DOHH2 (cell line): ENCODE results near the gene DCST1.
A peak's percentile ranks its signal among the peaks of the same experiment; 100 is the strongest.

Experiments
- H3F3A ChIP-seq: fragments of 200-600 bp; sonication (generic), shearing (Covaris generic); 2 replicates; pipeline ENCODE4 v1.6.0; 2016; ENCODE audit warnings: antibody characterized with exemption, mild to moderate bottlenecking; ENCODE audit not compliant: control insufficient read depth, insufficient read depth
- H3K27ac ChIP-seq: fragments of 200-600 bp; sonication (generic); 2 replicates; pipeline ENCODE4 v1.5.1; 2014; ENCODE audit warnings: low read depth, mild to moderate bottlenecking, low read length, moderate library complexity
- H3K27me3 ChIP-seq: fragments of 200-600 bp; sonication (generic); 2 replicates; pipeline ENCODE4 v1.6.1; 2014; ENCODE audit warnings: mild to moderate bottlenecking, low read length, mixed read lengths; ENCODE audit not compliant: control insufficient read depth
- H3K36me3 ChIP-seq: fragments of 200-600 bp; sonication (generic); 2 replicates; pipeline ENCODE4 v1.6.1; 2014; ENCODE audit warnings: mild to moderate bottlenecking, low read length, moderate library complexity, mixed read lengths; ENCODE audit not compliant: control insufficient read depth
- H3K4me1 ChIP-seq: fragments of 200-600 bp; sonication (generic); 2 replicates; pipeline ENCODE4 v1.6.1; 2014; ENCODE audit warnings: mild to moderate bottlenecking, low read length, mixed read lengths; ENCODE audit not compliant: control insufficient read depth
- H3K4me2 ChIP-seq: fragments of 200-600 bp; sonication (generic); 2 replicates; pipeline ENCODE4 v1.6.0; 2014; ENCODE audit warnings: mild to moderate bottlenecking, low read length, moderate library complexity
- H3K4me3 ChIP-seq: fragments of 200-600 bp; sonication (generic); 2 replicates; pipeline ENCODE4 v1.5.1; 2014; ENCODE audit warnings: mild to moderate bottlenecking, low read length, mixed read lengths
- H3K79me2 ChIP-seq: fragments of 200-600 bp; sonication (generic); 2 replicates; pipeline ENCODE4 v1.6.1; 2014; ENCODE audit warnings: mild to moderate bottlenecking, low read length, mixed read lengths; ENCODE audit not compliant: control insufficient read depth
- H3K9me2 ChIP-seq: fragments of 200-600 bp; sonication (generic); replicated peaks from 2 replicates; pipeline ENCODE4 v1.6.1; 2014; ENCODE audit warnings: mild to moderate bottlenecking, low read length, mixed read lengths; ENCODE audit not compliant: control insufficient read depth
- H3K9me3 ChIP-seq: fragments of 200-600 bp; sonication (generic); 2 replicates; pipeline ENCODE4 v1.6.1; 2014; ENCODE audit warnings: antibody characterized with exemption, low read length, mixed read lengths; ENCODE audit not compliant: control insufficient read depth, insufficient read depth
- H4K20me1 ChIP-seq: fragments of 200-600 bp; sonication (generic); 2 replicates; pipeline ENCODE4 v1.6.0; 2014; ENCODE audit warnings: low read depth, mild to moderate bottlenecking, antibody characterized with exemption, low read length, moderate library complexity; ENCODE audit not compliant: control insufficient read depth, insufficient read depth
- EZH2phosphoT487 ChIP-seq: fragments of 200-600 bp; sonication (generic); IDR thresholded peaks from 2 replicates; pipeline ENCODE4 v1.6.1; 2017; ENCODE audit warnings: borderline replicate concordance, mild to moderate bottlenecking, antibody characterized with exemption, low read length, moderate library complexity, mixed read lengths
- TF ChIP-seq, protein P1 (sequence below): fragments of 200-600 bp; sonication (generic); IDR thresholded peaks from one replicate; pipeline ENCODE4 v1.5.1; 2014; ENCODE audit warnings: antibody characterized with exemption, mild to moderate bottlenecking, low read depth, low read length; ENCODE audit not compliant: poor library complexity, severe bottlenecking

DCST1 gene

DNA sequence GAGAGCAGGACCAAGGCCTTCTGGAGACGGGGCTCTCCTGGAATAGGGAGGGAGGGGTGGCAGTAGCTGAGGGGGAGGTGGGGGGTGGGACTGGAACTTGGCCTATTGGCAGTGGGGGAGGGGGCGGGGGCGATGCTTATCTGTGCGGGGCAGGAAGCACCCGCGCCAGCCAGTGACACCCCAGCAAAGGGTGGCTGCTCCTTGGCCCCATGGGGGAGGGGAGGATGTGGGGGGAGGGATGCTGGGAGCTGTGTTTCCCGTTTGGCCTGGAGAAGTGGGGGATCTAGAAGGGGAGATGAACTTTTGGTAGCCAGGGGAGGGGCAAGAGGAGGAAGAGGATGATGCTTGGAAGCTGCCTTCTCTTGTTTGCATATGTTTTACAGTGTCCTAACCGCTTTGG, 20.0 kb upstream of the DCST1 start:
- Histone ChIP-seq H3F3A (peaks cover 25% of the 10 kb centered on the region), H3K36me3 (peaks cover 24% of the 10 kb centered on the region), H4K20me1 (no peaks in the 10 kb centered on the region), H3K4me1 (peaks cover 93% of the 10 kb centered on the region), H3K27me3 (no peaks in the 10 kb centered on the region), H3K4me2 (peak overlapping the region; percentile 52), H3K9me3 (no peaks in the 10 kb centered on the region), H3K27ac (peak overlapping the region; percentile 25; the same call in 1 of the 2 replicates), H3K79me2 (no peaks in the 10 kb centered on the region), H3K9me2 (no peaks in the 10 kb centered on the region), H3K4me3 (peak overlapping the region; percentile 22; the same call in 1 of the 2 replicates)
- TF ChIP-seq, protein P1, sequence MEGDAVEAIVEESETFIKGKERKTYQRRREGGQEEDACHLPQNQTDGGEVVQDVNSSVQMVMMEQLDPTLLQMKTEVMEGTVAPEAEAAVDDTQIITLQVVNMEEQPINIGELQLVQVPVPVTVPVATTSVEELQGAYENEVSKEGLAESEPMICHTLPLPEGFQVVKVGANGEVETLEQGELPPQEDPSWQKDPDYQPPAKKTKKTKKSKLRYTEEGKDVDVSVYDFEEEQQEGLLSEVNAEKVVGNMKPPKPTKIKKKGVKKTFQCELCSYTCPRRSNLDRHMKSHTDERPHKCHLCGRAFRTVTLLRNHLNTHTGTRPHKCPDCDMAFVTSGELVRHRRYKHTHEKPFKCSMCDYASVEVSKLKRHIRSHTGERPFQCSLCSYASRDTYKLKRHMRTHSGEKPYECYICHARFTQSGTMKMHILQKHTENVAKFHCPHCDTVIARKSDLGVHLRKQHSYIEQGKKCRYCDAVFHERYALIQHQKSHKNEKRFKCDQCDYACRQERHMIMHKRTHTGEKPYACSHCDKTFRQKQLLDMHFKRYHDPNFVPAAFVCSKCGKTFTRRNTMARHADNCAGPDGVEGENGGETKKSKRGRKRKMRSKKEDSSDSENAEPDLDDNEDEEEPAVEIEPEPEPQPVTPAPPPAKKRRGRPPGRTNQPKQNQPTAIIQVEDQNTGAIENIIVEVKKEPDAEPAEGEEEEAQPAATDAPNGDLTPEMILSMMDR: no peak
- TF ChIP-seq EZH2phosphoT487: no peak

GRCh38 chr1:155014709-155015508, 18.7 kb upstream of the DCST1 start:
- H3F3A ChIP-seq: peaks cover 25% of the 10 kb centered on the region
- no peaks in the 10 kb centered on the region for H4K20me1 ChIP-seq
- H3K9me2 ChIP-seq: no peaks in the 10 kb centered on the region
- H3K4me1 ChIP-seq: peaks cover 83% of the 10 kb centered on the region
- H3K4me3 ChIP-seq: no peak overlapping the region
- H3K4me2 ChIP-seq: peak overlapping the region; percentile 52; the same call in 1 of the 2 replicates
- no peak overlapping the region for H3K27ac ChIP-seq
- peaks cover 24% of the 10 kb centered on the region for H3K36me3 ChIP-seq
- no peaks in the 10 kb centered on the region for H3K79me2 ChIP-seq
- H3K27me3 ChIP-seq: no peaks in the 10 kb centered on the region
- H3K9me3 ChIP-seq: no peaks in the 10 kb centered on the region
- TF ChIP-seq, protein P1: no peak
- TF ChIP-seq EZH2phosphoT487: no peak

DNA sequence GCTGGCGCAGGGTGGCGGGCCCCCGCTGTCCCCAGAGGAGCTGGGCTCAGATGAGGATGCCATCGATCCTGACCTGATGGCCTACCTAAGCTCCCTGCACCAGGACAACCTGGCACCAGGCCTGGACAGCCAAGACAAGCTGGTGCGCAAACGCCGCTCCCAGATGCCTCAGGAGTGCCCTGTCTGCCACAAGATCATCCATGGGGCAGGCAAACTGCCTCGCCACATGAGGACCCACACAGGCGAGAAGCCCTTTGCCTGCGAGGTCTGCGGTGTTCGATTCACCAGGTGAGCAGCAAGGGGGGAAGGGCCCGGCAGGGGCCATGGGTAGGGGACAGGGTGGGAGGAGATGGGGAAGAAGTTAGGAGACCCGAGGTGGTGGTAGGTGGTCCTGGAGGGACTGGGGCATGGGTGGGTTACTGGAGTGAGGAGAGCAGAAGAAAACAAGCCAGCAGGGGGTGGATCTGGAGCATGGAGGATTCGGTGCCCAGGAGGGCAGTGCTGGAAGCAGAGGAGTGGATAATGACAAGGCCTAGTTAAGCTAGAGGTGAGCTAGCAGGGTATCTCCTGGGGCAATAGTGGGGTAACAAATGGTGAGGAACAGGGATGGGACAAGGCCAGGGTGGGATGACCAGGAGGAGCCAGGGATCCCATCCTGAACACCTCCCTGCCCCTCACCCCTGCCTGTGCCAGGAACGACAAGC, 17.9 kb upstream of the DCST1 start:
- H3K4me1 ChIP-seq: peaks cover 75% of the 10 kb centered on the region
- no peaks in the 10 kb centered on the region for H3K79me2 ChIP-seq
- H3K4me3 ChIP-seq: no peak overlapping the region
- H3K36me3 ChIP-seq: peaks cover 24% of the 10 kb centered on the region
- peak overlapping the region; percentile 35; the same call in 1 of the 2 replicates for H3K27ac ChIP-seq
- H3K9me3 ChIP-seq: no peaks in the 10 kb centered on the region
- H3F3A ChIP-seq: peaks cover 25% of the 10 kb centered on the region
- no peaks in the 10 kb centered on the region for H3K9me2 ChIP-seq
- peak overlapping the region; percentile 90 for H3K4me2 ChIP-seq
- no peaks in the 10 kb centered on the region for H4K20me1 ChIP-seq
- TF ChIP-seq, protein P1: no peak
- no peak for TF ChIP-seq EZH2phosphoT487
- H3K27me3 ChIP-seq: no peaks in the 10 kb centered on the region
